ENCODE results near the gene CEP350. TPM values are rescaled to one million over a fixed set of nuclear protein-coding genes. Genes with fewer than 3 reads are reported as not detected.
"Not testable (repeated sequence)": the region's sequence is repeated elsewhere in the genome, so short reads cannot be mapped to it uniquely, and the experiment has no call there.

The CEP350 gene
- polyA plus RNA-seq, 1 of the 3 experiments (the other 2 are of a cell fraction) = 2.9 TPM

GRCh38 chr1:179958359-179958758, 3.7 kb downstream of the CEP350 start (continued):
- no peak for TF ChIP-seq ZBTB33 (IDR thresholded peaks at IDR 0.05; ENCODE audit: borderline replicate concordance, low read depth)

- 99% methylated on average over 8 of the region's 8 CpGs for WGBS (ENCODE audit: low lambda C conversion rate)
- H3K27ac ChIP-seq (ENCODE audit: low read depth in 2 of 2, low read length in 1 of 2); H3F3A ChIP-seq (replicated peaks; ENCODE audit: insufficient read depth); H3K4me1 ChIP-seq (ENCODE audit: control insufficient read depth in 1 of 2, insufficient read depth in 2 of 2, low read depth in 1 of 2, low read length in 1 of 2); H2AFZ ChIP-seq (ENCODE audit: low read depth); H3K27me3 ChIP-seq (ENCODE audit: insufficient read depth); H3K9me2 ChIP-seq; CTCF ChIA-PET; H3K36me3 ChIP-seq (replicated peaks in 1 of 2; ENCODE audit: control insufficient read depth in 1 of 2, insufficient read depth in 2 of 2, low read length in 1 of 2); H3K4me2 ChIP-seq; H3K4me3 ChIP-seq (ENCODE audit: low read depth in 2 of 2, low read length in 1 of 2); H3K9me3 ChIP-seq; H3K9ac ChIP-seq; DNase-seq; POLR2A ChIA-PET: not testable (repeated sequence)
- peaks cover 35% of the 10 kb centered on the region for H4K20me1 ChIP-seq (ENCODE audit: insufficient read depth)
- H3K79me2 ChIP-seq (ENCODE audit: insufficient read depth) = peaks cover 98% of the 10 kb centered on the region
Measured at GRCh38 chr1:179962168-179962567, 7.6 kb downstream of the CEP350 start.

GRCh38 chr1:179966551-179966950, 11.9 kb downstream of the CEP350 start:
- H2AFZ ChIP-seq (ENCODE audit: low read depth) = no peak overlapping the region
- ChIA-PET POLR2A (no interaction called here), CTCF (interaction anchor here (1.8 kb wide), 1 partner anchor 11 kb away, joined by 8 read pairs; the partner anchor contains the start of gene CEP350)
- no peaks in the 10 kb centered on the region for H3K36me3 ChIP-seq (replicated peaks in 1 of 2; ENCODE audit: control insufficient read depth in 1 of 2, insufficient read depth in 2 of 2, low read length in 1 of 2)
- H3K9ac ChIP-seq = no peak overlapping the region
- H3K4me2 ChIP-seq = no peak overlapping the region
- peaks cover 100% of the 10 kb centered on the region for H3K79me2 ChIP-seq (ENCODE audit: insufficient read depth)
- H3K27ac ChIP-seq (ENCODE audit: low read depth in 2 of 2, low read length in 1 of 2) = no peak overlapping the region
- no peak overlapping the region for H3K4me3 ChIP-seq (ENCODE audit: low read depth in 2 of 2, low read length in 1 of 2)
- no peaks in the 10 kb centered on the region for H3K27me3 ChIP-seq (ENCODE audit: insufficient read depth)
- H3K4me1 ChIP-seq (ENCODE audit: control insufficient read depth in 1 of 2, insufficient read depth in 2 of 2, low read depth in 1 of 2, low read length in 1 of 2) = peaks cover 0 to 4% of the 10 kb centered on the region in 2 experiments; a peak in 2 of 4 replicates
- H3K9me2 ChIP-seq = no peaks in the 10 kb centered on the region
- no peak for DNase-seq
- no peaks in the 10 kb centered on the region for H3F3A ChIP-seq (replicated peaks; ENCODE audit: insufficient read depth)
- no peaks in the 10 kb centered on the region for H3K9me3 ChIP-seq
- H4K20me1 ChIP-seq (ENCODE audit: insufficient read depth) = peaks cover 32% of the 10 kb centered on the region
- TF ChIP-seq CHD2 (IDR thresholded peaks at IDR 0.05; ENCODE audit: low read length, partially characterized antibody) (no peak), SMC3 (IDR thresholded peaks at IDR 0.05; ENCODE audit: low read depth, low read length) (no peak), USF1 (IDR thresholded peaks at IDR 0.05; ENCODE audit: borderline replicate concordance, low read depth) (no peak), EP300 (IDR thresholded peaks at IDR 0.05; ENCODE audit: borderline replicate concordance in 1 of 2, low read depth in 1 of 2, low read length in 1 of 2) (no peak), PBX3 (IDR thresholded peaks at IDR 0.05) (no peak), SIN3A (IDR thresholded peaks at IDR 0.05; ENCODE audit: borderline replicate concordance, low read depth, low read length) (no peak), JUND (IDR thresholded peaks at IDR 0.05) (no peak), ZBTB33 (IDR thresholded peaks at IDR 0.05; ENCODE audit: borderline replicate concordance, low read depth) (no peak), TEAD4 (IDR thresholded peaks at IDR 0.05; ENCODE audit: borderline replicate concordance, insufficient read depth) (no peak), RXRA (IDR thresholded peaks at IDR 0.05; ENCODE audit: borderline replicate concordance, low read depth) (no peak), RCOR1 (IDR thresholded peaks at IDR 0.05; ENCODE audit: low read length) (no peak), NFIC (IDR thresholded peaks at IDR 0.05; ENCODE audit: borderline replicate concordance) (no peak), USF2 (IDR thresholded peaks at IDR 0.05; ENCODE audit: borderline replicate concordance, low read depth, low read length) (no peak), EZH2phosphoT487 (IDR thresholded peaks at IDR 0.05; ENCODE audit: borderline replicate concordance, low read depth) (no peak), FOXM1 (IDR thresholded peaks at IDR 0.05; ENCODE audit: low read depth) (no peak), MXI1 (IDR thresholded peaks at IDR 0.05; ENCODE audit: low read depth, low read length) (no peak), TAF1 (IDR thresholded peaks at IDR 0.05; ENCODE audit: borderline replicate concordance, low read depth, low read length) (no peak)

Measured in SK-N-SH (cell line).